Activated CD4-positive, alpha-beta memory T cell treated with anti-CD3 and anti-CD28 coated beads, Interleukin-2, amount 10 ng/mL, durations not matched to agents 7 days and 5 days (primary cell): Measurements from ENCODE around the gene RASGRF2. TPM values are rescaled to one million over a fixed set of nuclear protein-coding genes. Genes with fewer than 3 reads are reported as not detected.

Experiments
- CTCF ChIA-PET: fragments of 350-600 bp; sonication (Branson Sonifier 250); formaldehyde crosslinking; loops from one replicate; lab custom pipeline; 2021; ENCODE audit warnings: antibody characterized with exemption, inconsistent platforms; lab: Charles Lee
- POLR2A ChIA-PET: fragments of 350-600 bp; sonication (Branson Sonifier 250); formaldehyde crosslinking; loops from one replicate; lab custom pipeline; 2021; ENCODE audit warnings: antibody characterized with exemption; lab: Charles Lee
- DNase-seq: peaks from one replicate; pipeline ENCODE4 v3.0.0-alpha.2; 2020
- H3K27ac Mint-ChIP-seq: one replicate; pipeline ENCODE4 v1.8.0; 2021; ENCODE audit warnings: mild to moderate bottlenecking, mixed read lengths
- H3K27me3 Mint-ChIP-seq: one replicate; pipeline ENCODE4 v1.8.0; 2021; ENCODE audit warnings: mixed read lengths
- H3K36me3 Mint-ChIP-seq: one replicate; pipeline ENCODE4 v1.8.0; 2021; ENCODE audit warnings: low read depth, mixed read lengths
- H3K4me1 Mint-ChIP-seq: one replicate; pipeline ENCODE4 v1.8.0; 2021; ENCODE audit warnings: mixed read lengths
- H3K4me3 Mint-ChIP-seq: one replicate; pipeline ENCODE4 v1.8.0; 2021; ENCODE audit warnings: mild to moderate bottlenecking, mixed read lengths
- H3K9me3 Mint-ChIP-seq: one replicate; pipeline ENCODE4 v1.8.0; 2021; ENCODE audit warnings: mixed read lengths
- total RNA-seq, 2 experiments: library from RNA; stranded (reverse); gene quantifications; one replicate each; pipeline ENCODE4 v1.2.3, GENCODE V29; 2021

RASGRF2 gene
- total RNA-seq, 2 experiments from 2014 or later = 2.4 to 3.3 TPM

GRCh38 chr5:81151546-81151945 is 191.4 kb downstream of the RASGRF2 start:
- DNase-seq = no peak
- Mint-ChIP-seq H3K27me3 (no peaks in the 10 kb centered on the region), H3K4me3 (no peak overlapping the region), H3K4me1 (no peaks in the 10 kb centered on the region), H3K27ac (no peak overlapping the region), H3K9me3 (peaks cover 7% of the 10 kb centered on the region), H3K36me3 (peaks cover 2% of the 10 kb centered on the region)
- POLR2A ChIA-PET = no interaction called here
- CTCF ChIA-PET = no interaction called here

DNA sequence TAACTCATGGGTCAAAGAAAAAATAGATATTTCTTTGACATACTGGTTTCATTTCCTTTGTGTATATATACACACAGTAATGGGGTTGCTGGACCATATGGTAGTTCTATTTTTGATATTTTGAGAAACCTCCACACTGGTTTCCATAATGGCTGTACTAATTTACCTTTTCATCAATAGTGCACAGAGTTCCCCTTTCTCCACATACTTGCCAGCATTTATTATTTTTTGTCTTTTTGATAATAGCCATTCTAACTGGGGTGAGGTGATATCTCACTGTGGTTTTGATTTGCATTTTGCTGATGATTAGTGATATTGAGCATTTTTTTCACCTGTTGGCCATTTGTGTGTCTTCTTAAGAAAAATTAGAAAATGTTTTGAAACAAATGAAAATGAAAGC is 194.6 kb downstream of the RASGRF2 start:
- Mint-ChIP-seq H3K27ac (no peak overlapping the region), H3K36me3 (peaks cover 2% of the 10 kb centered on the region), H3K4me1 (no peaks in the 10 kb centered on the region), H3K4me3 (no peak overlapping the region), H3K27me3 (no peaks in the 10 kb centered on the region), H3K9me3 (peaks cover 9% of the 10 kb centered on the region)
- POLR2A ChIA-PET = no interaction called here
- CTCF ChIA-PET = no interaction called here
- DNase-seq = no peak

DNA sequence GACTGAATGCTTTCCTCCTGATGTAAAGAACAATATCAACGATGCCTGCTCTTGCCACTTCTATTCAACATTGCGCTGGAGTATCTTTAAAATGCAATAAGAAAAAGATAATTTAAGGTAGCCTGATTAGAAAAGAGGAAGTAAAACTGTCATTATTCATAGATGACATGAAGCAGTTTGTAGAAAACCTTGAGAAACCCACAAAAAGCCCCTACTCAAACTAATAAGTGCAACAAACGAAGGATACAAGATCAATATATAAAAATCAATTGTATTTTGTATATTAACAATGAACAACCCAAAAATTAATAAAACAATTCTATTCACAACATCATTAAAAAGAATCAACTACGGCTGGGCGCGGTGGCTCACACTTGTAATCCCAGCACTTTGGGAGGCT is 196.6 kb downstream of the RASGRF2 start:
- H3K27ac Mint-ChIP-seq = no peak overlapping the region
- POLR2A ChIA-PET = no interaction called here
- no peaks in the 10 kb centered on the region for H3K4me1 Mint-ChIP-seq
- H3K36me3 Mint-ChIP-seq = peaks cover 2% of the 10 kb centered on the region
- H3K9me3 Mint-ChIP-seq = peaks cover 9% of the 10 kb centered on the region
- H3K4me3 Mint-ChIP-seq = no peak overlapping the region
- CTCF ChIA-PET = no interaction called here
- H3K27me3 Mint-ChIP-seq = no peaks in the 10 kb centered on the region
- no peak for DNase-seq

- Mint-ChIP-seq H3K9me3 (peaks cover 2% of the 10 kb centered on the region), H3K4me1 (peaks cover 6% of the 10 kb centered on the region), H3K27me3 (no peaks in the 10 kb centered on the region), H3K27ac (no peak overlapping the region), H3K36me3 (no peaks in the 10 kb centered on the region), H3K4me3 (no peak overlapping the region)
- no peak for DNase-seq
- ChIA-PET POLR2A (no interaction called here), CTCF (interaction anchor here (1.4 kb wide), 1 partner anchor 474 kb away, joined by 3 read pairs; no protein-coding TSS in a partner anchor)
Observed at GRCh38 chr5:81161012-81161601, 200.9 kb downstream of the RASGRF2 start.

DNA sequence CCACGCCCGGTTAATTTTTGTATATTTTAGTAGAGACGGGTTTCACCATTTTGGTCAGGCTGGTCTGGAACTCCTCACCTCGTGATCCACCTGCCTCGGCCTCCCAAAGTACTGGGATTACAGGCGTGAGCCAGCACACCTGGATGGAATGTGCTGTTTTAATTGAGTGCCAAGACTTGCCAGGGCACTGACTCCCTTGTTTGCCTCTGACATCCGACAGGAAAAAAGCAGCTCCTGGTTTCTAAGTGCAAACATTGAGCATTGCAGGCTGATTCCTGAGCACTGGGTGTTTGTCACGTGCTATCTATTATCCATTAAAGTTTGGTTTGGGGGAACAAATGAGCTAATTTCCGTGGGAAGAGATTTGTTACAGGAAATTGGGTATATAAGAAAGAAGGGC is 202.3 kb downstream of the RASGRF2 start:
- Mint-ChIP-seq H3K4me3 (no peak overlapping the region), H3K27ac (no peak overlapping the region), H3K27me3 (no peaks in the 10 kb centered on the region), H3K9me3 (peaks cover under 1% of the 10 kb centered on the region), H3K4me1 (peaks cover 6% of the 10 kb centered on the region), H3K36me3 (no peaks in the 10 kb centered on the region)
- ChIA-PET POLR2A (no interaction called here), CTCF (interaction anchor here (1.8 kb wide), 1 partner anchor 54 kb away, joined by 5 read pairs; no protein-coding TSS in a partner anchor)
- no peak for DNase-seq

- DNase-seq = no peak
- ChIA-PET POLR2A (interaction anchor here (0.5 kb wide), 1 partner anchor 477 kb away, joined by 3 read pairs; no protein-coding TSS in a partner anchor), CTCF (interaction anchor here (0.5 to 1.8 kb wide), 5 partner anchors 23 to 57 kb away, joined by 3 to 5 read pairs (median 3); no protein-coding TSS in a partner anchor)
- Mint-ChIP-seq H3K27ac (no peak overlapping the region), H3K27me3 (no peaks in the 10 kb centered on the region), H3K4me1 (peaks cover 6% of the 10 kb centered on the region), H3K36me3 (no peaks in the 10 kb centered on the region), H3K4me3 (no peak overlapping the region), H3K9me3 (no peaks in the 10 kb centered on the region)
Observed at GRCh38 chr5:81163651-81164050, 203.5 kb downstream of the RASGRF2 start.

DNA sequence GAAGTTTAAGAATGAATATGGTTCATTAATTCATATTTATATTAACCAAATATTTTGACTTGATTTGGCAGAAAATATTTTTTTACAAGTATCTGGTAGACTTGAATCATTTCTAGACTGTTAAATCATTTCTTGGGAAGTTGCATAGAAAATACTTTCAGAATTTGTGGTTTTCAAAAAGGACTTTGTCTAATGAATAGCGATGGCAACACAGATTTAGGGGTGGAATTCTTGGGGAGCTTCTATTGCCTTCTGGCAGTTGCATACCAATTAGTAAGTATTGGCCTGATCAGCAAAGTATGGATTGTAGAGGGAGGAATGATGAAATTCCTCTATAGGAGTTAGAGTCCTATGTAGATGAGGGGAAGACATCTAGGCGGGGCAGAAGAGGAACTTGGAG is 204.3 kb downstream of the RASGRF2 start:
- Mint-ChIP-seq H3K4me3 (no peak overlapping the region), H3K27ac (no peak overlapping the region), H3K9me3 (no peaks in the 10 kb centered on the region), H3K27me3 (no peaks in the 10 kb centered on the region), H3K4me1 (peaks cover 11% of the 10 kb centered on the region), H3K36me3 (no peaks in the 10 kb centered on the region)
- ChIA-PET POLR2A (no interaction called here), CTCF (interaction anchor here (0.6 to 1.5 kb wide), 3 partner anchors 23 to 54 kb away, joined by 3 read pairs; no protein-coding TSS in a partner anchor)
- DNase-seq = no peak

GRCh38 chr5:81164936-81165335 is 204.8 kb downstream of the RASGRF2 start:
- Mint-ChIP-seq H3K4me1 (peaks cover 11% of the 10 kb centered on the region), H3K27ac (no peak overlapping the region), H3K4me3 (no peak overlapping the region), H3K36me3 (no peaks in the 10 kb centered on the region), H3K9me3 (no peaks in the 10 kb centered on the region), H3K27me3 (no peaks in the 10 kb centered on the region)
- POLR2A ChIA-PET = no interaction called here
- no peak for DNase-seq
- CTCF ChIA-PET = interaction anchor here (0.9 to 2.8 kb wide), 7 partner anchors 18 to 684 kb away, joined by 3 to 17 read pairs (median 4); no protein-coding TSS in a partner anchor

DNA sequence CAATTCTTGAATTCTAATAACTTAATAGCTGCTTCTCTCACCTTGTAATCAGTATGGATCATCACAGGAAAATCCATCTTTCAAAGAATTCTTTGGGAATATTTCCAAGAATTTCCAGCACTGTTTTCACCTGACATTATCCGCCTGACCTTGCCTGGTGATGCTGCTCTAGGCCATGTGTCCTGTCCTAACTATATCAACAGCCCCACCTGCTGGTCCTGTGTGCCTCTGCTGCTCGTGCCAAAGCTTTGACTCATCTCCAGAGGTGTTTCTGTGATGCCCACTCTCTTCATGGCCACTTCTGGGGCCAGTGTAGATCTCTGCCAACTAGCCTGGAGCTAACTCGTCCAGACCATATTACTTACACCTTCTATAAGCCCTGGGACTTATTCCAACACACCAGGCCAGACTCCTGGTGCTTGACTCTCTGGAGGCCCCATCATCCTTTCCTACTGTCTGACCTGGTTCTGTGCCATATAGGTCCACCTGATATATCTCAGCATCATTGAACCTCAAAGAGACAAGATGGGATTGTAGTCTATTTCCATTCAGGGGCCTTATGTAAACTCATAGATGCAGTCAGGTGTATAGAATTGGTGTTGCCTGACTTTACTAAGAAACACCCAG is 205.4 kb downstream of the RASGRF2 start:
- Mint-ChIP-seq H3K27ac (no peak overlapping the region), H3K27me3 (no peaks in the 10 kb centered on the region), H3K4me3 (no peak overlapping the region), H3K4me1 (peaks cover 11% of the 10 kb centered on the region), H3K36me3 (no peaks in the 10 kb centered on the region), H3K9me3 (no peaks in the 10 kb centered on the region)
- peak; percentile 69 for DNase-seq
- ChIA-PET CTCF (interaction anchor here (0.7 to 2.8 kb wide), 9 partner anchors 17 to 684 kb away, joined by 3 to 17 read pairs (median 3); no protein-coding TSS in a partner anchor), POLR2A (no interaction called here)

DNA sequence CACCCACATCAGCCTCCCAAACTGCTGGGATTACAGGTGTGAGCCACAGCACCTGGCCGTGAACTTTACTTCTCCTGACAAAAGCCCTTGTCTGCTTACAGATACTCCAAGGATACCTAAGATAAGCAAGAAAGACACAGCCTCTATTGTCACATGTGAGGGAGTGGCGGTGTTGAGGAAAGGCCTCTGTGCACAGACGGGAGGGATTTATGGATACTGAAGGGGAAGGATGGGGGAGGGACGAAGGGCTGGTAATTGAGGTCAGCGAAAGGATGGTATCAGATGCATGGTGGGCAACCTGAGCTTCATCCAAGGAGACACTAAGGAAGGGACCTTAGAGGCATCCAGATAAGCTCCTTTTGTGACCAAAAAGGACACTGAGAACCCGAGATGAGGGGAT is 206.3 kb downstream of the RASGRF2 start:
- no peaks in the 10 kb centered on the region for H3K9me3 Mint-ChIP-seq
- no peak for DNase-seq
- no peaks in the 10 kb centered on the region for H3K27me3 Mint-ChIP-seq
- ChIA-PET POLR2A (no interaction called here), CTCF (interaction anchor here (1.0 to 2.8 kb wide), 4 partner anchors 29 to 479 kb away, joined by 3 to 17 read pairs (median 3); no protein-coding TSS in a partner anchor)
- H3K36me3 Mint-ChIP-seq = no peaks in the 10 kb centered on the region
- H3K4me1 Mint-ChIP-seq = peaks cover 11% of the 10 kb centered on the region
- no peak overlapping the region for H3K4me3 Mint-ChIP-seq
- H3K27ac Mint-ChIP-seq = no peak overlapping the region

DNA sequence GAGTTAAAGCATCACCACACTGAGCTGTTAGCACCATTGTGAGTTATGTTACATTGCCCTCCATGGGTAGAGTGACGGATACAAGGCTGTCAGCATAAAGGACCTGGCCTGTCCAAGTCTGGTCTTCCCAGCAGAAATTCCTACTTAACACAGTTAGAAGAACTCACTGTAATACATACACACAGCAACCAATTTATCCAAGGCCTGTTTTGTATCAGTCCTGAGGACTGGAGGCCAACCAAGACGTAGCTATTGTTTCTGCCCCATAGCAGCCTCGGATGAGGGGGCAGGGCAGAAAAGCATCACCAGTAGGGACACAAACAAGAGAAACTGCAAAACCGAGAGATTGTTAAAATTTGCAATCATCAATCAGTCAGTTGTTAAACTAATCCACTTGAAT is 206.9 kb downstream of the RASGRF2 start:
- no peak for DNase-seq
- Mint-ChIP-seq H3K27ac (no peak overlapping the region), H3K4me1 (peaks cover 11% of the 10 kb centered on the region), H3K4me3 (no peak overlapping the region), H3K27me3 (no peaks in the 10 kb centered on the region), H3K36me3 (no peaks in the 10 kb centered on the region), H3K9me3 (no peaks in the 10 kb centered on the region)
- ChIA-PET CTCF (interaction anchor here (1.0 to 2.8 kb wide), 2 partner anchors 28 to 479 kb away, joined by 3 to 17 read pairs; no protein-coding TSS in a partner anchor), POLR2A (no interaction called here)

GRCh38 chr5:81167544-81167943 is 207.4 kb downstream of the RASGRF2 start:
- Mint-ChIP-seq H3K4me3 (no peak overlapping the region), H3K4me1 (peaks cover 11% of the 10 kb centered on the region), H3K9me3 (no peaks in the 10 kb centered on the region), H3K27me3 (no peaks in the 10 kb centered on the region), H3K36me3 (no peaks in the 10 kb centered on the region), H3K27ac (no peak overlapping the region)
- no peak for DNase-seq
- ChIA-PET CTCF (interaction anchor here (2.8 kb wide), 1 partner anchor 480 kb away, joined by 17 read pairs; no protein-coding TSS in a partner anchor), POLR2A (no interaction called here)

GRCh38 chr5:81169924-81170323 is 209.8 kb downstream of the RASGRF2 start:
- POLR2A ChIA-PET = no interaction called here
- H3K36me3 Mint-ChIP-seq = no peaks in the 10 kb centered on the region
- no peaks in the 10 kb centered on the region for H3K9me3 Mint-ChIP-seq
- H3K27ac Mint-ChIP-seq = no peak overlapping the region
- H3K4me1 Mint-ChIP-seq = peaks cover 6% of the 10 kb centered on the region
- no peaks in the 10 kb centered on the region for H3K27me3 Mint-ChIP-seq
- no peak for DNase-seq
- CTCF ChIA-PET = no interaction called here
- H3K4me3 Mint-ChIP-seq = no peak overlapping the region
